OCI-LY1 (cell line): ENCODE measurements around the gene GRSF1.

Experiments
- CTCF ChIP-seq: fragments of 200-600 bp; sonication (generic), shearing (Covaris generic); IDR thresholded peaks from 2 replicates; pipeline ENCODE4 v1.5.1; 2017; ENCODE audit warnings: mild to moderate bottlenecking, antibody characterized with exemption, low read length, moderate library complexity, mixed read lengths
- EZH2 ChIP-seq: fragments of 200-600 bp; sonication (generic), shearing (Covaris generic); IDR thresholded peaks from 2 replicates; pipeline ENCODE4 v1.8.0; 2017; ENCODE audit warnings: borderline replicate concordance, mixed run types, mild to moderate bottlenecking, antibody characterized with exemption, low read length, moderate library complexity, mixed read lengths

- no peak for TF ChIP-seq CTCF
- no peak for TF ChIP-seq EZH2
These were observed 34.8 kb upstream of the GRSF1 start for GRCh38 chr4:70874268-70875156.
